Measurements from ENCODE around the gene CHAF1B.
"Not testable (repeated sequence)": the region's sequence is repeated elsewhere in the genome, so short reads cannot be mapped to it uniquely, and the experiment has no call there.

Gene CHAF1B

GRCh38 chr21:36355868-36356267 is 29.3 kb upstream of the CHAF1B start:
- no peaks in the 10 kb centered on the region for H3K9me3 ChIP-seq (ENCODE audit: insufficient read depth, low read depth, low read length)
- H3K27ac ChIP-seq (ENCODE audit: low read depth, low read length) = no peak overlapping the region
- 98% methylated on average over 2 of the region's 2 CpGs for WGBS
- no peaks in the 10 kb centered on the region for H3K4me1 ChIP-seq (ENCODE audit: insufficient read depth, low read length)
- H3K9ac ChIP-seq (ENCODE audit: low read depth, low read length) = no peak overlapping the region
- H3K4me3 ChIP-seq (ENCODE audit: low read length) = no peak overlapping the region
- H3K27me3 ChIP-seq (ENCODE audit: insufficient read depth, low read length) = no peaks in the 10 kb centered on the region
- H3K36me3 ChIP-seq (ENCODE audit: insufficient read depth, low read length) = peaks cover 87% of the 10 kb centered on the region

GRCh38 chr21:36359185-36359584 is 26.0 kb upstream of the CHAF1B start:
- H3K9me3 ChIP-seq (ENCODE audit: insufficient read depth, low read depth, low read length) = no peaks in the 10 kb centered on the region
- H3K36me3 ChIP-seq (ENCODE audit: insufficient read depth, low read length) = peaks cover 92% of the 10 kb centered on the region
- H3K27ac ChIP-seq (ENCODE audit: low read depth, low read length) = no peak overlapping the region
- H3K4me1 ChIP-seq (ENCODE audit: insufficient read depth, low read length) = no peaks in the 10 kb centered on the region
- H3K9ac ChIP-seq (ENCODE audit: low read depth, low read length) = no peak overlapping the region
- 87% methylated on average over 2 of the region's 2 CpGs for WGBS
- H3K27me3 ChIP-seq (ENCODE audit: insufficient read depth, low read length) = no peaks in the 10 kb centered on the region
- no peak overlapping the region for H3K4me3 ChIP-seq (ENCODE audit: low read length)

- Histone ChIP-seq H3K9me3 (ENCODE audit: insufficient read depth, low read depth, low read length) (no peaks in the 10 kb centered on the region), H3K4me1 (ENCODE audit: insufficient read depth, low read length) (no peaks in the 10 kb centered on the region), H3K36me3 (ENCODE audit: insufficient read depth, low read length) (peaks cover 95% of the 10 kb centered on the region), H3K4me3 (ENCODE audit: low read length) (no peak overlapping the region), H3K27ac (ENCODE audit: low read depth, low read length) (no peak overlapping the region), H3K9ac (ENCODE audit: low read depth, low read length) (no peak overlapping the region), H3K27me3 (ENCODE audit: insufficient read depth, low read length) (no peaks in the 10 kb centered on the region)
- 95% methylated on average over 7 of the region's 7 CpGs for WGBS
These were observed 16.0 kb upstream of the CHAF1B start for GRCh38 chr21:36369064-36369685.

- no peaks in the 10 kb centered on the region for H3K27me3 ChIP-seq (ENCODE audit: insufficient read depth, low read length)
- H3K4me1 ChIP-seq (ENCODE audit: insufficient read depth, low read length) = no peaks in the 10 kb centered on the region
- peaks cover 67% of the 10 kb centered on the region for H3K36me3 ChIP-seq (ENCODE audit: insufficient read depth, low read length)
- H3K9me3 ChIP-seq (ENCODE audit: insufficient read depth, low read depth, low read length) = no peaks in the 10 kb centered on the region
- no peak overlapping the region for H3K4me3 ChIP-seq (ENCODE audit: low read length)
- H3K9ac ChIP-seq (ENCODE audit: low read depth, low read length) = no peak overlapping the region
- H3K27ac ChIP-seq (ENCODE audit: low read depth, low read length) = no peak overlapping the region
These were observed 9.2 kb upstream of the CHAF1B start for GRCh38 chr21:36375994-36376393.

GRCh38 chr21:36377391-36377842 is 7.8 kb upstream of the CHAF1B start:
- H3K27ac ChIP-seq (ENCODE audit: low read depth, low read length) = no peak overlapping the region
- peaks cover 53% of the 10 kb centered on the region for H3K36me3 ChIP-seq (ENCODE audit: insufficient read depth, low read length)
- H3K27me3 ChIP-seq (ENCODE audit: insufficient read depth, low read length) = no peaks in the 10 kb centered on the region
- no peaks in the 10 kb centered on the region for H3K9me3 ChIP-seq (ENCODE audit: insufficient read depth, low read depth, low read length)
- 94% methylated on average over 7 of the region's 7 CpGs for WGBS
- H3K9ac ChIP-seq (ENCODE audit: low read depth, low read length) = no peak overlapping the region
- H3K4me3 ChIP-seq (ENCODE audit: low read length) = no peak overlapping the region
- H3K4me1 ChIP-seq (ENCODE audit: insufficient read depth, low read length) = no peaks in the 10 kb centered on the region

- Histone ChIP-seq H3K9ac (ENCODE audit: low read depth, low read length) (no peak overlapping the region), H3K36me3 (ENCODE audit: insufficient read depth, low read length) (peaks cover 37% of the 10 kb centered on the region), H3K27ac (ENCODE audit: low read depth, low read length) (no peak overlapping the region), H3K4me3 (ENCODE audit: low read length) (no peak overlapping the region), H3K27me3 (ENCODE audit: insufficient read depth, low read length) (no peaks in the 10 kb centered on the region), H3K9me3 (ENCODE audit: insufficient read depth, low read depth, low read length) (no peaks in the 10 kb centered on the region), H3K4me1 (ENCODE audit: insufficient read depth, low read length) (no peaks in the 10 kb centered on the region)
- WGBS = 95% methylated on average over 6 of the region's 6 CpGs
These were observed 5.9 kb upstream of the CHAF1B start for GRCh38 chr21:36379251-36379650.

GRCh38 chr21:36381841-36382589 is 3.2 kb upstream of the CHAF1B start:
- no peak overlapping the region for H3K9ac ChIP-seq (ENCODE audit: low read depth, low read length)
- 97% methylated on average over 9 of the region's 9 CpGs for WGBS
- no peaks in the 10 kb centered on the region for H3K9me3 ChIP-seq (ENCODE audit: insufficient read depth, low read depth, low read length)
- no peak overlapping the region for H3K4me3 ChIP-seq (ENCODE audit: low read length)
- H3K36me3 ChIP-seq (ENCODE audit: insufficient read depth, low read length) = peaks cover 15% of the 10 kb centered on the region
- H3K4me1 ChIP-seq (ENCODE audit: insufficient read depth, low read length) = peaks cover 8% of the 10 kb centered on the region; the same call in 1 of the 2 replicates
- no peaks in the 10 kb centered on the region for H3K27me3 ChIP-seq (ENCODE audit: insufficient read depth, low read length)
- H3K27ac ChIP-seq (ENCODE audit: low read depth, low read length) = no peak overlapping the region

- not testable (repeated sequence) for H3K27me3 ChIP-seq (ENCODE audit: insufficient read depth, low read length); H3K4me3 ChIP-seq (ENCODE audit: low read length); H3K4me1 ChIP-seq (ENCODE audit: insufficient read depth, low read length); H3K27ac ChIP-seq (ENCODE audit: low read depth, low read length); H3K9me3 ChIP-seq (ENCODE audit: insufficient read depth, low read depth, low read length); H3K9ac ChIP-seq (ENCODE audit: low read depth, low read length)
- WGBS = 94% methylated on average over 10 of the region's 10 CpGs
- peaks cover 14% of the 10 kb centered on the region for H3K36me3 ChIP-seq (ENCODE audit: insufficient read depth, low read length)
These were observed 2.5 kb upstream of the CHAF1B start for GRCh38 chr21:36382722-36383121.

- Histone ChIP-seq H3K36me3 (ENCODE audit: insufficient read depth, low read length) (0 out of 2 replicates have a peak, but pooled peaks cover 8% of the 10 kb centered on the region), H3K9me3 (ENCODE audit: insufficient read depth, low read depth, low read length) (no peaks in the 10 kb centered on the region), H3K27me3 (ENCODE audit: insufficient read depth, low read length) (no peaks in the 10 kb centered on the region), H3K4me3 (ENCODE audit: low read length) (peak overlapping the region; percentile 64), H3K4me1 (ENCODE audit: insufficient read depth, low read length) (peaks cover 8% of the 10 kb centered on the region; the same call in 1 of the 2 replicates), H3K9ac (ENCODE audit: low read depth, low read length) (0 out of 2 replicates have a peak overlapping the region, but pooled peaks have one; percentile 90), H3K27ac (ENCODE audit: low read depth, low read length) (no peak overlapping the region)
- WGBS = 48% methylated on average over 7 of the region's 8 CpGs
These were observed 333 bp upstream of the CHAF1B start for GRCh38 chr21:36384885-36385232.

- H3K9ac ChIP-seq (ENCODE audit: low read depth, low read length) = peak overlapping the region; percentile 90
- WGBS = 84% methylated on average over 21 of the region's 21 CpGs
- no peak overlapping the region for H3K27ac ChIP-seq (ENCODE audit: low read depth, low read length)
These were observed 945 bp downstream of the CHAF1B start for GRCh38 chr21:36386031-36386642.

GRCh38 chr21:36388096-36388495 is 2.9 kb downstream of the CHAF1B start:
- WGBS = 92% methylated on average over 6 of the region's 6 CpGs

More at GRCh38 chr21:36386031-36386642, 945 bp downstream of the CHAF1B start:
- Histone ChIP-seq H3K9me3 (ENCODE audit: insufficient read depth, low read depth, low read length) (no peaks in the 10 kb centered on the region), H3K4me3 (ENCODE audit: low read length) (peak overlapping the region; percentile 64), H3K4me1 (ENCODE audit: insufficient read depth, low read length) (peaks cover 8% of the 10 kb centered on the region; the same call in 1 of the 2 replicates), H3K27me3 (ENCODE audit: insufficient read depth, low read length) (no peaks in the 10 kb centered on the region), H3K36me3 (ENCODE audit: insufficient read depth, low read length) (peaks cover 19% of the 10 kb centered on the region)

More at GRCh38 chr21:36388096-36388495, 2.9 kb downstream of the CHAF1B start:
- Histone ChIP-seq H3K9me3 (ENCODE audit: insufficient read depth, low read depth, low read length) (no peaks in the 10 kb centered on the region), H3K4me1 (ENCODE audit: insufficient read depth, low read length) (peaks cover 8% of the 10 kb centered on the region; the same call in 1 of the 2 replicates), H3K9ac (ENCODE audit: low read depth, low read length) (no peak overlapping the region), H3K4me3 (ENCODE audit: low read length) (no peak overlapping the region), H3K27me3 (ENCODE audit: insufficient read depth, low read length) (no peaks in the 10 kb centered on the region), H3K27ac (ENCODE audit: low read depth, low read length) (no peak overlapping the region), H3K36me3 (ENCODE audit: insufficient read depth, low read length) (peaks cover 30% of the 10 kb centered on the region)

Measured in HUES64 (cell line).